ENCODE results near the gene KANK4.
"Not testable (repeated sequence)": the region's sequence is repeated elsewhere in the genome, so short reads cannot be mapped to it uniquely, and the experiment has no call there.

KANK4 gene

GRCh38 chr1:62247391-62248168 is 71.7 kb downstream of the KANK4 start:
- ChIA-PET CTCF (interaction anchor here (0.6 kb wide), 1 partner anchor 1272 kb away, joined by 3 read pairs; no protein-coding TSS in a partner anchor), POLR2A (no interaction called here)
- TF ChIP-seq LEF1 (IDR thresholded peaks at IDR 0.05; ENCODE audit: borderline replicate concordance) (no peak), TARDBP (IDR thresholded peaks at IDR 0.05) (no peak), ZNF384 (IDR thresholded peaks at IDR 0.05) (no peak), ELF4 (IDR thresholded peaks at IDR 0.05) (no peak), PKNOX1 (IDR thresholded peaks at IDR 0.05) (no peak), SP1 (IDR thresholded peaks at IDR 0.05) (no peak), BHLHE40 (IDR thresholded peaks at IDR 0.05; ENCODE audit: borderline replicate concordance) (no peak), L3MBTL2 (conservative IDR thresholded peaks at IDR 0.05) (no peak), CTBP1 (IDR thresholded peaks at IDR 0.05; ENCODE audit: borderline replicate concordance) (no peak), NFRKB (IDR thresholded peaks at IDR 0.05) (no peak)
- DNase-seq (ENCODE audit: extremely low spot score): no peak

DNA sequence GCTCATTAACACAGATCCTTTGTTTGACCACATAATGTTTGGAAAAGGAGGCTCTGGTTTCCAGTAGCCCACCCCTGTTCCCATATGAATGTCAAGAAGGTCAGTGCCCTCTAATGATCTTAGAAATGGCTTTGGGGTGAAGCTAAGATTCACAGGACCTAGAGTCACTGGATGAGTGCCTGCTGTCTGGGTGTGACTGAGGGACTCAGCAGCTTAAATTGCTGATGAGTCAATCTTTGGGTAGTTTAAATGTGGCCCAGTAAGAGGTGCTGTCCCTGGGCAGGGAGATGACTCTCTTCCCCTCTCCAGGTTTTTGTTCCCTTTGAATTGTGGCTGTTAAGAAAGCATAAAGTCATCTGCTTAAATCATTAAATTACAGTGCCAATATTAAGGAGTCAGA is 74.0 kb downstream of the KANK4 start:
- CTCF ChIA-PET: no interaction called here

DNA sequence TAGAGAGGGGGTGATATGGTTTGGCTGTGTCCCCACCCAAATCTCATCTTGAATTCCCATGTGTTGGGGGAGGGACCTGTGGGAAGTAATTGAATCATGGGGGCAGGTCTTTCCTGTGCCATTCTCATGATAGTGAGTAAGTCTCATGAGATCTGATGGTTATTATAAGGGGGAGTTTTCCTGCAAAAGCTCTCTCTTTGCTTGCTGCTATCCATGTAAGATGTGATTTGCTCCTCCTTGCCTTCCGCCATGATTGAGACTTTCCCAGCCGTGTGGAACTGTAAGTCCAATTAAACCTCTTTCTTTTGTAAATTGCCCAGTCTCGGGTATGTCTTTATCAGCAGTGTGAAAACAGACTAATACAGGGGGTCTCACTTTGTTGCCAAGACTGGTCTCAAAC is 74.9 kb downstream of the KANK4 start:
- POLR2A ChIA-PET; CTCF ChIA-PET; DNase-seq (ENCODE audit: extremely low spot score): not testable (repeated sequence)

More for the DNA sequence above, 74.0 kb downstream of the KANK4 start:
- no peak for DNase-seq (ENCODE audit: extremely low spot score)
- TF ChIP-seq NFRKB (IDR thresholded peaks at IDR 0.05) (no peak), SP1 (IDR thresholded peaks at IDR 0.05) (no peak), ELF4 (IDR thresholded peaks at IDR 0.05) (no peak), HDGF (IDR thresholded peaks at IDR 0.05; ENCODE audit: borderline replicate concordance) (no peak), BHLHE40 (IDR thresholded peaks at IDR 0.05; ENCODE audit: borderline replicate concordance) (no peak), SUZ12 (IDR thresholded peaks at IDR 0.05) (no peak), CTBP1 (IDR thresholded peaks at IDR 0.05; ENCODE audit: borderline replicate concordance) (no peak), LEF1 (IDR thresholded peaks at IDR 0.05; ENCODE audit: borderline replicate concordance) (no peak), FOXA1 (IDR thresholded peaks at IDR 0.05) (no peak), ARNT (IDR thresholded peaks at IDR 0.05) (no peak), L3MBTL2 (conservative IDR thresholded peaks at IDR 0.05) (no peak), TARDBP (IDR thresholded peaks at IDR 0.05) (no peak), ZNF384 (IDR thresholded peaks at IDR 0.05) (no peak), FOXK2 (IDR thresholded peaks at IDR 0.05) (no peak), FOXM1 (IDR thresholded peaks at IDR 0.05; ENCODE audit: borderline replicate concordance) (no peak), PKNOX1 (IDR thresholded peaks at IDR 0.05) (no peak)
- POLR2A ChIA-PET: no interaction called here

DNA sequence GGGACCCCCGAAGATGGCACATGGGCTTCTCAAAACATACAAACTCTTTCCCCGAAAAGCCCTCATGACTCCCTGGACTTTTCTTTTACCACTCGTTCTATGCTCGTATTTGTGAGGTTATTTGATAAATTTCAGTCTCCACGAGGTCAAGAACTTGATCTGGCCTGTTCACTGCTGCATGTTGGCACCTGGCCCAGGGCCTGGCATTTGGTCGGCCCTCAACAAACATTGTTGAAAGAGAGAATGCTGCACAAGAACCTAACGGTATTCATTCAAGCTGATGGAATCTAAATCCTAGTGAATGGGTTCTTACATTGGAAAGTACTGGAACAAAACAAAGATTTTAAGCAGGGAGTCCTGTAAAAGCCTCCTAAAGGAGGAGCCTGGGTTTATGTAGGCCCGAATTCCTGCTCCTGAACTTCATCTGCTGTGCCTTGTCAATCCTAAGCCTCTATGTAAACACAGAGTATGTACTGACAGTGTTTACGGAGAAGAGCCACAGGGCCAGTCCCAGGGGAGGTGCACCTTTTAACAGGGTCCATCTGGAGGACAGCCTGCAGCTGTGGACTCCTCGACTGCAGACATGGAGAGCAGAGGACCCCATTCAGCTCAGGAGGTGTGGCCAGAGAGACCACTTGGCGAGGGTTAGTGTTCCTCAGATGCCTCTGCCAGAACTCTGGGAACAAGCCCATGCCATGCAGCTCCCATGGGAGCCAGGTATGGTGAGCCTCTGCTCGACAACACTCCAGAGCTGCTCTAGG is 77.7 kb downstream of the KANK4 start:
- no peak for TF ChIP-seq BHLHE40 (IDR thresholded peaks at IDR 0.05; ENCODE audit: borderline replicate concordance)
- no peak for TF ChIP-seq ZNF384 (IDR thresholded peaks at IDR 0.05)
- TF ChIP-seq CTBP1 (IDR thresholded peaks at IDR 0.05; ENCODE audit: borderline replicate concordance): no peak
- no peak for TF ChIP-seq LEF1 (IDR thresholded peaks at IDR 0.05; ENCODE audit: borderline replicate concordance)
- TF ChIP-seq FOXM1 (IDR thresholded peaks at IDR 0.05; ENCODE audit: borderline replicate concordance): no peak
- ChIA-PET POLR2A (no interaction called here), CTCF (no interaction called here)
- DNase-seq (ENCODE audit: extremely low spot score): no peak

GRCh38 chr1:62240651-62241370 is 78.4 kb downstream of the KANK4 start:
- TF ChIP-seq ZNF384 (IDR thresholded peaks at IDR 0.05) (no peak), NFRKB (IDR thresholded peaks at IDR 0.05) (no peak), PKNOX1 (IDR thresholded peaks at IDR 0.05) (no peak), SUZ12 (IDR thresholded peaks at IDR 0.05) (no peak), SP1 (IDR thresholded peaks at IDR 0.05) (no peak), HDGF (IDR thresholded peaks at IDR 0.05; ENCODE audit: borderline replicate concordance) (no peak), ELF4 (IDR thresholded peaks at IDR 0.05) (no peak), FOXM1 (IDR thresholded peaks at IDR 0.05; ENCODE audit: borderline replicate concordance) (no peak)
- ChIA-PET POLR2A (no interaction called here), CTCF (no interaction called here)
- no peak for DNase-seq (ENCODE audit: extremely low spot score)

GRCh38 chr1:62239652-62240403 is 79.4 kb downstream of the KANK4 start:
- POLR2A ChIA-PET; CTCF ChIA-PET; DNase-seq (ENCODE audit: extremely low spot score): not testable (repeated sequence)

Data from HEK293T (cell line).